Stomach (tissue), 4 donors: ENCODE measurements around the gene SAMD8.

Experiments
- CTCF ChIP-seq, 7 experiments: fragments of 450-650 bp in 4 of 7; fragments of 200-600 bp in 3 of 7; sonication (generic) in 3 of 7; IDR thresholded peaks; one replicate each; pipeline ENCODE4 v1.5.1; 2016 to 2019; ENCODE audit warnings: antibody characterized with exemption in 7 of 7, control low read depth in 2 of 7, mild to moderate bottlenecking in 1 of 7
- POLR2AphosphoS5 ChIP-seq, 3 donors: sonication (generic); formaldehyde crosslinking; IDR thresholded peaks; one replicate each; pipeline ENCODE4 v1.6.1; 2016; ENCODE audit warnings: antibody characterized with exemption in 3 of 3

- TF ChIP-seq CTCF (IDR thresholded peaks at IDR 0.05) (no peak), POLR2AphosphoS5 (IDR thresholded peaks at IDR 0.05) (no peak)
Measured at GRCh38 chr10:75175046-75175445, 63.6 kb downstream of the SAMD8 start.
